PC-9 (cell line): ENCODE measurements around the gene CASS4. TPM values are rescaled to one million over a fixed set of nuclear protein-coding genes. Genes with fewer than 3 reads are reported as not detected.
A peak's percentile ranks its signal among the peaks of the same experiment; 100 is the strongest.

ENCODE experiments used
- BruUV-seq: library from RNA; stranded (reverse); fragments of 400-500 nt; replicated peaks from 2 replicates; lab custom pipeline; 2021; lab: Mats Ljungman, UMichigan
- CTCF ChIA-PET: fragments of 300-600 bp; sonication (Branson Sonifier 250); formaldehyde crosslinking; loops from one replicate; lab custom pipeline; 2022; ENCODE audit warnings: antibody characterized with exemption; lab: Charles Lee
- POLR2A ChIA-PET: fragments of 300-600 bp; sonication (Branson Sonifier 250); formaldehyde crosslinking; loops from one replicate; lab custom pipeline; 2022; ENCODE audit warnings: antibody characterized with exemption; ENCODE audit not compliant: unreplicated experiment; lab: Charles Lee
- DNase-seq, 2 experiments: peaks; one replicate each; pipeline versions ENCODE4 v3.0.0 to v3.0.0-alpha.2; 2015 to 2022; ENCODE audit warnings: mixed read lengths in 1 of 2
- H2AFZ ChIP-seq: fragments of 200-600 bp; sonication (generic); 2 replicates; pipeline ENCODE4 v1.8.1; 2017; ENCODE audit warnings: antibody characterized with exemption
- H3F3A ChIP-seq: fragments of 200-600 bp; sonication (generic); 2 replicates; pipeline ENCODE4 v1.8.1; 2017; ENCODE audit warnings: antibody characterized with exemption, mild to moderate bottlenecking, low read depth; ENCODE audit not compliant: insufficient read depth
- H3K27ac ChIP-seq: fragments of 200-600 bp; sonication (generic); 2 replicates; pipeline ENCODE4 v1.6.1; 2016; ENCODE audit warnings: mixed run types
- H3K27me3 ChIP-seq: fragments of 200-600 bp; sonication (generic); 2 replicates; pipeline ENCODE4 v1.6.1; 2016; ENCODE audit warnings: low read depth, mixed run types; ENCODE audit not compliant: insufficient read depth
- H3K36me3 ChIP-seq: fragments of 200-600 bp; sonication (generic); 2 replicates; pipeline ENCODE4 v1.6.1; 2016; ENCODE audit warnings: low read depth, mixed run types
- H3K4me1 ChIP-seq: fragments of 200-600 bp; sonication (generic); replicated peaks from 2 replicates; pipeline ENCODE4 v1.6.1; 2016; ENCODE audit warnings: mixed run types; ENCODE audit not compliant: insufficient read depth
- H3K4me2 ChIP-seq: fragments of 200-600 bp; sonication (generic); 2 replicates; pipeline ENCODE4 v1.6.1; 2017; ENCODE audit warnings: mixed run types
- H3K4me3 ChIP-seq: fragments of 200-600 bp; sonication (generic); 2 replicates; pipeline ENCODE4 v1.6.1; 2016; ENCODE audit warnings: mixed run types
- H3K79me2 ChIP-seq: fragments of 200-600 bp; sonication (generic); 2 replicates; pipeline ENCODE4 v1.6.1; 2017; ENCODE audit warnings: low read depth, mixed run types
- H3K9me2 ChIP-seq: fragments of 200-600 bp; sonication (generic); 2 replicates; pipeline ENCODE4 v1.8.1; 2017; ENCODE audit warnings: mild to moderate bottlenecking; ENCODE audit not compliant: insufficient read depth
- H3K9me3 ChIP-seq: fragments of 200-600 bp; sonication (generic); 2 replicates; pipeline ENCODE4 v1.8.1; 2016; ENCODE audit warnings: low read depth; ENCODE audit not compliant: insufficient read depth
- H4K20me1 ChIP-seq: fragments of 200-600 bp; sonication (generic); 2 replicates; pipeline ENCODE4 v1.8.1; 2017; ENCODE audit not compliant: insufficient read depth
- CTCF ChIP-seq: fragments of 200-600 bp; sonication (generic); conservative IDR thresholded peaks from 2 replicates; pipeline ENCODE4 v1.6.1; 2017; ENCODE audit warnings: mixed run types, antibody characterized with exemption, mild to moderate bottlenecking, moderate library complexity
- EZH2 ChIP-seq: fragments of 200-600 bp; sonication (generic); IDR thresholded peaks from 2 replicates; pipeline ENCODE4 v1.8.0; 2017; ENCODE audit warnings: antibody characterized with exemption, low read depth
- intact Hi-C: fragments of 100-400 bp; cut with micrococcal nuclease; formaldehyde crosslinking; loops from one replicate; pipeline ENCODE4 v1.10.0; 2022; ENCODE audit not compliant: unreplicated experiment
- total RNA-seq: library from RNA; stranded (reverse); gene quantifications from 2 replicates; pipeline ENCODE4 v1.2.3, GENCODE V29; 2021

Gene CASS4
- total RNA-seq, 1 experiment from 2014 or later: 0.15 TPM

- Histone ChIP-seq H3K9me2 (no peaks in the 10 kb centered on the region), H3F3A (peaks cover 10% of the 10 kb centered on the region; the same call in 1 of the 2 replicates), H3K4me3 (no peak overlapping the region), H3K36me3 (no peaks in the 10 kb centered on the region), H3K79me2 (no peaks in the 10 kb centered on the region), H4K20me1 (no peaks in the 10 kb centered on the region), H2AFZ (no peak overlapping the region), H3K4me2 (no peak overlapping the region), H3K9me3 (no peaks in the 10 kb centered on the region), H3K4me1 (peaks cover 17% of the 10 kb centered on the region), H3K27me3 (peaks cover 13% of the 10 kb centered on the region; the same call in 1 of the 2 replicates), H3K27ac (no peak overlapping the region)
- CTCF ChIA-PET: interaction anchor here (0.7 kb wide), 1 partner anchor 30 kb away, joined by 5 read pairs; no protein-coding TSS in a partner anchor
- no peak for TF ChIP-seq CTCF
- TF ChIP-seq EZH2: no peak
- POLR2A ChIA-PET: no interaction called here
- no TSS peak for BruUV-seq
- DNase-seq: peak in 1 of 2 experiments; percentile 28
- intact Hi-C loops: no loop called here
These were observed 35.2 kb downstream of the CASS4 start for GRCh38 chr20:56447227-56447626.

GRCh38 chr20:56449459-56449858, 37.4 kb downstream of the CASS4 start:
- no peak overlapping the region for H3K4me2 ChIP-seq
- H3K9me3 ChIP-seq: no peaks in the 10 kb centered on the region
- peaks cover 17% of the 10 kb centered on the region for H3K4me1 ChIP-seq
- POLR2A ChIA-PET: no interaction called here
- BruUV-seq: no TSS peak
- intact Hi-C loops: no loop called here
- no peaks in the 10 kb centered on the region for H3K9me2 ChIP-seq
- H3K79me2 ChIP-seq: no peaks in the 10 kb centered on the region
- H3K27ac ChIP-seq: no peak overlapping the region
- no peaks in the 10 kb centered on the region for H4K20me1 ChIP-seq
- peaks cover 10% of the 10 kb centered on the region; the same call in 1 of the 2 replicates for H3F3A ChIP-seq
- H3K36me3 ChIP-seq: no peaks in the 10 kb centered on the region
- no peak overlapping the region for H2AFZ ChIP-seq
- DNase-seq: peak in 1 of 2 experiments; percentile 33
- TF ChIP-seq EZH2: no peak
- no peak for TF ChIP-seq CTCF
- H3K27me3 ChIP-seq: peaks cover 8% of the 10 kb centered on the region; the same call in 1 of the 2 replicates
- CTCF ChIA-PET: no interaction called here
- no peak overlapping the region for H3K4me3 ChIP-seq

- POLR2A ChIA-PET: interaction anchor here (1.2 kb wide), 1 partner anchor 59 kb away, joined by 7 read pairs; the partner anchor contains the start of gene CSTF1
- no peaks in the 10 kb centered on the region for H3K9me2 ChIP-seq
- H3F3A ChIP-seq: peaks cover 10% of the 10 kb centered on the region; the same call in 1 of the 2 replicates
- H3K4me1 ChIP-seq: peaks cover 17% of the 10 kb centered on the region
- no TSS peak for BruUV-seq
- CTCF ChIA-PET: interaction anchor here (0.6 kb wide), 2 partner anchors 18 to 43 kb away, joined by 3 read pairs; no protein-coding TSS in a partner anchor
- intact Hi-C loops: no loop called here
- H3K36me3 ChIP-seq: no peaks in the 10 kb centered on the region
- H4K20me1 ChIP-seq: no peaks in the 10 kb centered on the region
- peak overlapping the region; percentile 53 for H3K4me2 ChIP-seq
- peak in 1 of 2 experiments; percentile 73 for DNase-seq
- H3K27ac ChIP-seq: no peak overlapping the region
- H3K9me3 ChIP-seq: no peaks in the 10 kb centered on the region
- no peaks in the 10 kb centered on the region for H3K27me3 ChIP-seq
- H3K4me3 ChIP-seq: no peak overlapping the region
- no peaks in the 10 kb centered on the region for H3K79me2 ChIP-seq
- H2AFZ ChIP-seq: no peak overlapping the region
- TF ChIP-seq CTCF: no peak
- no peak for TF ChIP-seq EZH2
These were observed 39.2 kb downstream of the CASS4 start for GRCh38 chr20:56451056-56451765.
